Uterus (tissue), 4 donors: ENCODE data around the gene PRKACA. TPM values are rescaled to one million over a fixed set of nuclear protein-coding genes. Genes with fewer than 3 reads are reported as not detected.

ENCODE experiments used
- DNase-seq, 2 donors: peaks; one replicate each; pipeline ENCODE4 v3.0.0-alpha.2; 2019 to 2020
- H3K27ac ChIP-seq, 2 donors: fragments of 200-600 bp; sonication (generic); 1 replicate in 1 of 2; 2 replicates in 1 of 2; pipeline ENCODE4 v1.5.1; 2016 to 2018
- H3K27me3 ChIP-seq, 2 donors: fragments of 200-600 bp; sonication (generic); one replicate each; pipeline ENCODE4 v1.5.1; 2018 to 2019; ENCODE audit warnings: control low read depth in 1 of 2
- H3K36me3 ChIP-seq, 2 donors: fragments of 200-600 bp; sonication (generic); one replicate each; pipeline ENCODE4 v1.5.1; 2019; ENCODE audit warnings: control low read depth in 1 of 2
- H3K4me1 ChIP-seq, 2 donors: fragments of 200-600 bp; sonication (generic); one replicate each; pipeline ENCODE4 v1.5.1; 2018 to 2019; ENCODE audit warnings: control low read depth in 1 of 2
- H3K4me3 ChIP-seq, 2 donors: fragments of 200-600 bp; sonication (generic); 1 replicate in 1 of 2; 2 replicates in 1 of 2; pipeline ENCODE4 v1.5.1; 2018 to 2019; ENCODE audit warnings: mild to moderate bottlenecking in 1 of 2
- H3K9me3 ChIP-seq, 2 donors: fragments of 200-600 bp; sonication (generic); one replicate each; pipeline ENCODE4 v1.5.1; 2019; ENCODE audit warnings: control low read depth in 1 of 2
- CTCF ChIP-seq, 4 experiments: fragments of 200-600 bp in 2 of 4; fragments of 450-650 bp in 2 of 4; sonication (generic) in 2 of 4; IDR thresholded peaks; one replicate each; pipeline ENCODE4 v1.5.1; 2016 to 2019; ENCODE audit warnings: antibody characterized with exemption in 4 of 4, mild to moderate bottlenecking in 2 of 4, moderate library complexity in 1 of 4
- POLR2A ChIP-seq, 2 donors: fragments of 450-650 bp; IDR thresholded peaks; one replicate each; pipeline ENCODE4 v1.6.1; 2016; ENCODE audit warnings: antibody characterized with exemption in 2 of 2, mild to moderate bottlenecking in 1 of 2, moderate library complexity in 1 of 2
- intact Hi-C: fragments of 100-400 bp; cut with DNase I; formaldehyde crosslinking; loops from one replicate; pipeline ENCODE4 v1.15.1; 2023; ENCODE audit warnings: low total_unique reads
- total RNA-seq, 4 donors: library from RNA; depleted of rRNA in 3 of 4; stranded (reverse); fragments of >200 nt in 3 of 4; gene quantifications; one replicate each; pipeline versions ENCODE4 v1.1.0 to v1.2.4, GENCODE V29; 2014 to 2023
- donor health status: DM: yes; HTN: yes; CAD: no.

PRKACA gene
- total RNA-seq, 4 donors from 2014 or later: 4.9 to 135 (median 74.2) TPM

- Histone ChIP-seq H3K36me3 (no peaks in the 10 kb centered on the region), H3K4me1 (peaks cover 0 to 4% of the 10 kb centered on the region in 2 donors), H3K27me3 (no peaks in the 10 kb centered on the region), H3K9me3 (no peaks in the 10 kb centered on the region), H3K4me3 (no peak overlapping the region), H3K27ac (no peak overlapping the region)
- TF ChIP-seq CTCF (IDR thresholded peaks at IDR 0.05): no peak
- TF ChIP-seq POLR2A (IDR thresholded peaks at IDR 0.05): no peak
- intact Hi-C loops: loop anchor here (5.0 kb wide), 1 partner anchor 473 kb away; no protein-coding TSS in a partner anchor
- no peak for DNase-seq
Measured at GRCh38 chr19:14070268-14071050, 47.1 kb downstream of the PRKACA start.

- no peak for DNase-seq
- no peaks in the 10 kb centered on the region for H3K36me3 ChIP-seq
- no peak overlapping the region for H3K27ac ChIP-seq
- no peaks in the 10 kb centered on the region for H3K4me1 ChIP-seq
- intact Hi-C loops: no loop called here
- H3K9me3 ChIP-seq: no peaks in the 10 kb centered on the region
- TF ChIP-seq CTCF (IDR thresholded peaks at IDR 0.05) (no peak), POLR2A (IDR thresholded peaks at IDR 0.05) (no peak)
- H3K27me3 ChIP-seq: no peaks in the 10 kb centered on the region
- no peak overlapping the region for H3K4me3 ChIP-seq
Measured at GRCh38 chr19:14066134-14066533, 51.4 kb downstream of the PRKACA start.

- H3K9me3 ChIP-seq: no peaks in the 10 kb centered on the region
- H3K4me1 ChIP-seq: no peaks in the 10 kb centered on the region
- TF ChIP-seq POLR2A (IDR thresholded peaks at IDR 0.05): no peak
- TF ChIP-seq CTCF (IDR thresholded peaks at IDR 0.05): no peak
- intact Hi-C loops: no loop called here
- H3K36me3 ChIP-seq: no peaks in the 10 kb centered on the region
- no peak for DNase-seq
- H3K27me3 ChIP-seq: peaks cover 0 to 8% of the 10 kb centered on the region in 2 donors
- H3K4me3 ChIP-seq: no peak overlapping the region
- no peak overlapping the region for H3K27ac ChIP-seq
Measured at GRCh38 chr19:14063105-14063504, 54.5 kb downstream of the PRKACA start.

GRCh38 chr19:14062558-14062855 is 55.1 kb downstream of the PRKACA start:
- TF ChIP-seq POLR2A (IDR thresholded peaks at IDR 0.05) (no peak), CTCF (IDR thresholded peaks at IDR 0.05) (no peak)
- intact Hi-C loops: no loop called here
- peaks cover 0 to 8% of the 10 kb centered on the region in 2 donors for H3K27me3 ChIP-seq
- H3K4me3 ChIP-seq: no peak overlapping the region
- no peaks in the 10 kb centered on the region for H3K36me3 ChIP-seq
- no peak overlapping the region for H3K27ac ChIP-seq
- H3K4me1 ChIP-seq: peaks cover 0 to 5% of the 10 kb centered on the region in 2 donors
- H3K9me3 ChIP-seq: no peaks in the 10 kb centered on the region
- no peak for DNase-seq

- Histone ChIP-seq H3K4me3 (no peak within 1 kb of the TSS), H3K4me1 (peaks cover 0 to 7% of the 10 kb centered on the region in 2 donors), H3K36me3 (no peaks in the 10 kb centered on the region), H3K9me3 (no peaks in the 10 kb centered on the region), H3K27ac (no peak within 1 kb of the TSS), H3K27me3 (peaks cover 0 to 8% of the 10 kb centered on the region in 2 donors)
- TF ChIP-seq CTCF (IDR thresholded peaks at IDR 0.05) (no peak), POLR2A (IDR thresholded peaks at IDR 0.05) (no peak)
- DNase-seq: no peak
- intact Hi-C loops: no loop called here
Measured at GRCh38 chr19:14061751-14062557, 55.6 kb downstream of the PRKACA start, which contains the start of gene PALM3. Gene PALM3, minus strand, starts transcription at chr19:14062076. Its CDS starts 96 bp downstream, at chr19:14061980.
